NCI-H1092 (cell line): Measurements from ENCODE around the gene ADAMTS18.
A peak's percentile ranks its signal among the peaks of the same experiment; 100 is the strongest.

ENCODE experiments used
- DNase-seq: peaks from one replicate; lab custom pipeline; 2025; lab: John Stamatoyannopoulos, UW

Gene ADAMTS18

GRCh38 chr16:77327717-77328116 lies 107.1 kb downstream of the ADAMTS18 start:
- no peak for DNase-seq

- no peak for DNase-seq
Measured at GRCh38 chr16:77324729-77325128, 110.1 kb downstream of the ADAMTS18 start.

- DNase-seq = no peak
Measured at GRCh38 chr16:77323695-77324094, 111.1 kb downstream of the ADAMTS18 start.

- DNase-seq = peak; percentile 84
Measured at GRCh38 chr16:77322757-77323156, 112.1 kb downstream of the ADAMTS18 start.

- DNase-seq = no peak
Measured at GRCh38 chr16:77317059-77317458, 117.8 kb downstream of the ADAMTS18 start.

- no peak for DNase-seq
Measured at GRCh38 chr16:77310877-77311276, 124.0 kb downstream of the ADAMTS18 start.

- no peak for DNase-seq
Measured at GRCh38 chr16:77308163-77308561, 126.7 kb downstream of the ADAMTS18 start.

GRCh38 chr16:77307426-77308162 lies 127.2 kb downstream of the ADAMTS18 start:
- no peak for DNase-seq

- DNase-seq = peak; percentile 37
Measured at GRCh38 chr16:77306075-77306474, 128.8 kb downstream of the ADAMTS18 start.

GRCh38 chr16:77304877-77305276 lies 130.0 kb downstream of the ADAMTS18 start:
- DNase-seq = no peak

- DNase-seq = no peak
Measured at GRCh38 chr16:77304134-77304533, 130.7 kb downstream of the ADAMTS18 start.

- DNase-seq = no peak
Measured at GRCh38 chr16:77302674-77303073, 132.2 kb downstream of the ADAMTS18 start.

- no peak for DNase-seq
Measured at GRCh38 chr16:77302249-77302648, 132.6 kb downstream of the ADAMTS18 start.

- no peak for DNase-seq
Measured at GRCh38 chr16:77300256-77300655, 134.6 kb downstream of the ADAMTS18 start.

- DNase-seq = no peak
Measured at GRCh38 chr16:77299395-77299794, 135.4 kb downstream of the ADAMTS18 start.

- no peak for DNase-seq
Measured at GRCh38 chr16:77298418-77299360, 136.1 kb downstream of the ADAMTS18 start.

GRCh38 chr16:77297996-77298395 lies 136.8 kb downstream of the ADAMTS18 start:
- DNase-seq = no peak

GRCh38 chr16:77295896-77296295 lies 138.9 kb downstream of the ADAMTS18 start:
- no peak for DNase-seq

- DNase-seq = peak; percentile 41
Measured at GRCh38 chr16:77290451-77291115, 144.3 kb downstream of the ADAMTS18 start.

GRCh38 chr16:77289331-77289809 lies 145.5 kb downstream of the ADAMTS18 start:
- no peak for DNase-seq

GRCh38 chr16:77288222-77288621 lies 146.6 kb downstream of the ADAMTS18 start:
- no peak for DNase-seq

- DNase-seq = no peak
Measured at GRCh38 chr16:77285676-77286075, 149.2 kb downstream of the ADAMTS18 start.
